ENCODE measurements around the gene SAMD13.

DNA sequence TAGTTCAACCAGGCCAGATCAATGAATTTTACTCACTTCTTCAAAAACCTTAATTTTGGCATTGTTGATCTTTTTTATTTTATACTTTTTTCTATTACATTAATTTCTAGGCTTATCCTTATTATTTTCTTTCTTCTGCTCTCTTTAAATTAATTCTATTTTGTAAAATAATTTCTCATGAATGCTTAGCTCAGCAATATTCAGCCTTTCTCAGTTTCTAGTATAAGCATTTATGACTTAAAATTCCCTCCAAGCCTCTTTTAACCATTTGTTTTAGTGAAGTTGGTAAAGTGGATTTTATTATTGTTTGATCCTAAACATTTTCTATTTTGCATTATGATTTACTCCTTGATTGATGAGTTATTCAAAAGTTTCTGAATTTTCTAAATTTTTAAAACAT, 20.6 kb upstream of the SAMD13 start:
- no peak for TF ChIP-seq POLR2AphosphoS5 (IDR thresholded peaks at IDR 0.05; ENCODE audit: low read depth)
- TF ChIP-seq, protein P1, sequence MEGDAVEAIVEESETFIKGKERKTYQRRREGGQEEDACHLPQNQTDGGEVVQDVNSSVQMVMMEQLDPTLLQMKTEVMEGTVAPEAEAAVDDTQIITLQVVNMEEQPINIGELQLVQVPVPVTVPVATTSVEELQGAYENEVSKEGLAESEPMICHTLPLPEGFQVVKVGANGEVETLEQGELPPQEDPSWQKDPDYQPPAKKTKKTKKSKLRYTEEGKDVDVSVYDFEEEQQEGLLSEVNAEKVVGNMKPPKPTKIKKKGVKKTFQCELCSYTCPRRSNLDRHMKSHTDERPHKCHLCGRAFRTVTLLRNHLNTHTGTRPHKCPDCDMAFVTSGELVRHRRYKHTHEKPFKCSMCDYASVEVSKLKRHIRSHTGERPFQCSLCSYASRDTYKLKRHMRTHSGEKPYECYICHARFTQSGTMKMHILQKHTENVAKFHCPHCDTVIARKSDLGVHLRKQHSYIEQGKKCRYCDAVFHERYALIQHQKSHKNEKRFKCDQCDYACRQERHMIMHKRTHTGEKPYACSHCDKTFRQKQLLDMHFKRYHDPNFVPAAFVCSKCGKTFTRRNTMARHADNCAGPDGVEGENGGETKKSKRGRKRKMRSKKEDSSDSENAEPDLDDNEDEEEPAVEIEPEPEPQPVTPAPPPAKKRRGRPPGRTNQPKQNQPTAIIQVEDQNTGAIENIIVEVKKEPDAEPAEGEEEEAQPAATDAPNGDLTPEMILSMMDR (IDR thresholded peaks at IDR 0.05; ENCODE audit: insufficient read depth, low read length): no peak
